Calu3 (cell line): Measurements from ENCODE around the gene DMBX1. TPM values are rescaled to one million over a fixed set of nuclear protein-coding genes. Genes with fewer than 3 reads are reported as not detected.

Source experiments
- BruUV-seq: library from RNA; stranded (reverse); fragments of 400-500 nt; replicated peaks from 2 replicates; lab custom pipeline; 2021; lab: Mats Ljungman, UMichigan
- CTCF ChIA-PET: fragments of 300-600 bp; sonication (Branson Sonifier 250); formaldehyde crosslinking; loops from one replicate; lab custom pipeline; 2022; ENCODE audit warnings: antibody characterized with exemption; lab: Charles Lee
- DNase-seq: peaks from one replicate; pipeline ENCODE4 v3.0.0; 2022
- H3K27ac Mint-ChIP-seq: one replicate; pipeline ENCODE4 v1.8.0; 2022; ENCODE audit warnings: mixed read lengths; ENCODE audit not compliant: unreplicated experiment
- H3K27me3 Mint-ChIP-seq: one replicate; pipeline ENCODE4 v1.8.0; 2022; ENCODE audit warnings: mixed read lengths; ENCODE audit not compliant: unreplicated experiment
- H3K36me3 Mint-ChIP-seq: one replicate; pipeline ENCODE4 v1.8.0; 2022; ENCODE audit warnings: mild to moderate bottlenecking, moderate library complexity, mixed read lengths; ENCODE audit not compliant: insufficient read depth, unreplicated experiment
- H3K4me1 Mint-ChIP-seq: one replicate; pipeline ENCODE4 v1.8.0; 2022; ENCODE audit warnings: mild to moderate bottlenecking, low read depth, mixed read lengths; ENCODE audit not compliant: unreplicated experiment
- H3K4me3 Mint-ChIP-seq: one replicate; pipeline ENCODE4 v1.8.0; 2022; ENCODE audit warnings: mild to moderate bottlenecking, low read depth, moderate library complexity, mixed read lengths; ENCODE audit not compliant: unreplicated experiment
- H3K9me3 Mint-ChIP-seq: one replicate; pipeline ENCODE4 v1.8.0; 2022; ENCODE audit warnings: low read depth, mixed read lengths; ENCODE audit not compliant: unreplicated experiment
- intact Hi-C: fragments of 100-400 bp; cut with micrococcal nuclease; formaldehyde crosslinking; loops from one replicate; pipeline ENCODE4 v1.10.0; 2022; ENCODE audit not compliant: unreplicated experiment
- total RNA-seq: library from RNA; stranded (reverse); gene quantifications from 2 replicates; pipeline ENCODE4 v1.2.3, GENCODE V29; 2022
- TF ChIP-seq, protein P1 (sequence below): fragments of 200-600 bp; IDR thresholded peaks from one replicate; pipeline ENCODE4 v1.8.0; 2022; ENCODE audit warnings: antibody characterized with exemption; ENCODE audit not compliant: unreplicated experiment

Gene DMBX1
- total RNA-seq, 1 experiment from 2014 or later, result 2.3 TPM

DNA sequence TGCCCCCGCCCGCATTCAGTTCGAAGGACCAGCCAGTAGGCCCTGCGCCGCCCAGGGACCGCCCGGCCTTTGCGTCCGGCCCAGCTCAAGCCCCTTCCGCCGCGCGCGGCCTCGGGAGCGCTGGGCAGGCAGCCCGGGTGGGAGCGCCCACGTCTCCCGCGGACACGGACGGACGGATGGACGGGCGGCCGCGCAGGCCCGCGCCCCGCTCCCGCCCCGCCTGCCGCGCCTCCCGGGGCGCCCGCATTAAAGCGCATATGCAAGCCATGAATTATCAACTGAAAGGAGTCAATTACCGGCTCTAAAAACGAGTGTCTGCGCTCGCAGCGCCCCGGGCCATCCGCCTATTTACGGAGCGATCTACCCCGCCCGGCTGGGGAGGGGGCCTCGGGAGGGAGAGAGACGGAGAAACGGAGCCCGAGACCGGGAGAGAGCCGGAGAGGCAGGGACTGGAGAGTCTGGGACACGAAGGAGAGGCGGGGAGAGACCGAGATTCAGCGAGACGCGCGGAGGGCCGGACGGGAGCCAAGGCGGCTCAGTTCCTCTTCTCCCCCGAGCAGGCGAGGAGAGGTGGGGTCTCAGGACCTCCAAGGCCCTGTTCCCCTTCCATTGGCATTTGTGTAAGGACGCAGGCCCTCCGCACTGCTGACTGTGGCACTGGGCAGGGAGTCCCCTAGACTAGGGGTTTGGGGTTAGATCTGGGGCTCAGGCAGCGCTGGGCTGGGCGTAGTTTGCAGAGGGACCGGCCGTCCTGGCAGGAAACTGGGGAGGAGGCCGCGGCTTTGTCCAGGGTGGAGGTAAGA is 41.3 kb upstream of the DMBX1 start:
- Mint-ChIP-seq H3K27ac (no peak overlapping the region), H3K9me3 (no peaks in the 10 kb centered on the region), H3K36me3 (peaks cover 4% of the 10 kb centered on the region), H3K27me3 (peaks cover 90% of the 10 kb centered on the region), H3K4me3 (no peak overlapping the region), H3K4me1 (no peaks in the 10 kb centered on the region)
- DNase-seq, result no peak
- CTCF ChIA-PET, result interaction anchor here (2.1 kb wide), 1 partner anchor 81 kb away, joined by 6 read pairs; no protein-coding TSS in a partner anchor
- intact Hi-C loops, result no loop called here
- TF ChIP-seq, protein P1, sequence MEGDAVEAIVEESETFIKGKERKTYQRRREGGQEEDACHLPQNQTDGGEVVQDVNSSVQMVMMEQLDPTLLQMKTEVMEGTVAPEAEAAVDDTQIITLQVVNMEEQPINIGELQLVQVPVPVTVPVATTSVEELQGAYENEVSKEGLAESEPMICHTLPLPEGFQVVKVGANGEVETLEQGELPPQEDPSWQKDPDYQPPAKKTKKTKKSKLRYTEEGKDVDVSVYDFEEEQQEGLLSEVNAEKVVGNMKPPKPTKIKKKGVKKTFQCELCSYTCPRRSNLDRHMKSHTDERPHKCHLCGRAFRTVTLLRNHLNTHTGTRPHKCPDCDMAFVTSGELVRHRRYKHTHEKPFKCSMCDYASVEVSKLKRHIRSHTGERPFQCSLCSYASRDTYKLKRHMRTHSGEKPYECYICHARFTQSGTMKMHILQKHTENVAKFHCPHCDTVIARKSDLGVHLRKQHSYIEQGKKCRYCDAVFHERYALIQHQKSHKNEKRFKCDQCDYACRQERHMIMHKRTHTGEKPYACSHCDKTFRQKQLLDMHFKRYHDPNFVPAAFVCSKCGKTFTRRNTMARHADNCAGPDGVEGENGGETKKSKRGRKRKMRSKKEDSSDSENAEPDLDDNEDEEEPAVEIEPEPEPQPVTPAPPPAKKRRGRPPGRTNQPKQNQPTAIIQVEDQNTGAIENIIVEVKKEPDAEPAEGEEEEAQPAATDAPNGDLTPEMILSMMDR, result no peak
- no TSS peak for BruUV-seq

GRCh38 chr1:46449223-46450159 is 40.1 kb upstream of the DMBX1 start:
- Mint-ChIP-seq H3K27me3 (peaks cover 98% of the 10 kb centered on the region), H3K27ac (no peak overlapping the region), H3K9me3 (no peaks in the 10 kb centered on the region), H3K36me3 (peaks cover 4% of the 10 kb centered on the region), H3K4me3 (no peak overlapping the region), H3K4me1 (no peaks in the 10 kb centered on the region)
- intact Hi-C loops, result no loop called here
- BruUV-seq, result no TSS peak
- CTCF ChIA-PET, result interaction anchor here (2.1 kb wide), 1 partner anchor 80 kb away, joined by 6 read pairs; no protein-coding TSS in a partner anchor
- TF ChIP-seq, protein P1, result no peak
- no peak for DNase-seq

GRCh38 chr1:46450160-46450517 is 39.5 kb upstream of the DMBX1 start:
- peaks cover 4% of the 10 kb centered on the region for H3K36me3 Mint-ChIP-seq
- peaks cover 98% of the 10 kb centered on the region for H3K27me3 Mint-ChIP-seq
- no peak for DNase-seq
- intact Hi-C loops, result no loop called here
- no peaks in the 10 kb centered on the region for H3K9me3 Mint-ChIP-seq
- no TSS peak for BruUV-seq
- H3K4me3 Mint-ChIP-seq, result no peak overlapping the region
- no peak overlapping the region for H3K27ac Mint-ChIP-seq
- no peaks in the 10 kb centered on the region for H3K4me1 Mint-ChIP-seq
- TF ChIP-seq, protein P1, result no peak
- CTCF ChIA-PET, result interaction anchor here (2.1 kb wide), 1 partner anchor 79 kb away, joined by 6 read pairs; no protein-coding TSS in a partner anchor
